Heart left ventricle (tissue), 13 donors: ENCODE measurements around the gene TMEM165.

Source experiments
- CTCF ChIP-seq, 12 donors: fragments of 200-600 bp; sonication (generic) in 4 of 12; IDR thresholded peaks; one replicate each; pipeline versions ENCODE4 v1.5.0 to v1.8.0; 2018 to 2022; ENCODE audit warnings: antibody characterized with exemption in 12 of 12, mild to moderate bottlenecking in 5 of 12
- POLR2A ChIP-seq, 2 donors: fragments of 450-650 bp; IDR thresholded peaks; one replicate each; pipeline ENCODE4 v1.6.1; 2017; ENCODE audit warnings: antibody characterized with exemption in 2 of 2, mild to moderate bottlenecking in 2 of 2, moderate library complexity in 2 of 2
- donor health status: ischemic (EF 13 %, LVEDD 7.1; RV severe dilation, severe dysfunction).
- donor health status: DM: no; HTN: yes; CAD: no.
- donor health status: DM: no; HTN: no; CAD: no.
- donor health status: ischemic (EF 25% LVEDD 6.9; RV normal size, moderate dysfunction).
- donor health status: ischemic (EF 25% LVEDD 5.7; RV mildly dilated, moderate dysfunction).
- donor health status: ischemic (EF 35%, LVEDD 5.7; RV mildly dilated, moderate dysfunction).
- donor health status: nonischemic (EF 11% LVEDD 7.7; RV severe dilation, severe dysfunction).
- donor health status: DM: yes; HTN: yes; CAD: no.
- donor health status: PGD.
- donor health status: ischemic (EF 29% LVEDD 5.4; RV normal size, mild dysfunction).
- donor health status: nonischemic (EF 23%, LVEDD 6.1; RV moderate dilation, normal function).

GRCh38 chr4:55398966-55399365, 3.2 kb downstream of the TMEM165 start:
- TF ChIP-seq CTCF (IDR thresholded peaks at IDR 0.05) (no peak), POLR2A (IDR thresholded peaks at IDR 0.05) (no peak)
